SU-DHL-6 (cell line): ENCODE results near the gene ARHGEF19.
"Not testable (repeated sequence)": the region's sequence is repeated elsewhere in the genome, so short reads cannot be mapped to it uniquely, and the experiment has no call there.

Source experiments
- H2AFZ ChIP-seq: fragments of 200-600 bp; sonication (generic); 2 replicates; pipeline ENCODE4 v1.6.1; 2014; ENCODE audit warnings: low read depth, mild to moderate bottlenecking, moderate library complexity, mixed read lengths, antibody characterized with exemption, low read length; ENCODE audit not compliant: severe bottlenecking
- H3F3A ChIP-seq: fragments of 200-600 bp; shearing (Covaris generic); 2 replicates; pipeline ENCODE4 v1.6.0; 2016; ENCODE audit warnings: antibody characterized with exemption, mild to moderate bottlenecking; ENCODE audit not compliant: insufficient read depth
- H3K27ac ChIP-seq: fragments of 200-600 bp; sonication (generic); 2 replicates; pipeline ENCODE4 v1.5.1; 2016; ENCODE audit warnings: low read depth, mild to moderate bottlenecking, low read length, moderate library complexity, mixed read lengths
- H3K27me3 ChIP-seq: fragments of 200-600 bp; sonication (generic), shearing (Covaris generic); 2 replicates; pipeline ENCODE4 v1.6.0; 2014; ENCODE audit warnings: mild to moderate bottlenecking, low read length
- H3K36me3 ChIP-seq: fragments of 200-600 bp; sonication (generic); 2 replicates; pipeline ENCODE4 v1.6.1; 2014; ENCODE audit warnings: mild to moderate bottlenecking, low read length, mixed read lengths
- H3K4me2 ChIP-seq: fragments of 300-600, 200-600 bp; shearing (Covaris generic), sonication (generic); 2 replicates; pipeline ENCODE4 v1.6.0; 2014; ENCODE audit warnings: low read length, low read depth, mild to moderate bottlenecking; ENCODE audit not compliant: poor library complexity, severe bottlenecking
- H3K4me3 ChIP-seq: fragments of 200-600 bp; sonication (generic); 2 replicates; pipeline ENCODE4 v1.5.1; 2014; ENCODE audit warnings: antibody characterized with exemption, low read length, mild to moderate bottlenecking, mixed read lengths; ENCODE audit not compliant: insufficient read depth, poor library complexity, severe bottlenecking
- H3K79me2 ChIP-seq: fragments of 200-600 bp; sonication (generic); 2 replicates; pipeline ENCODE4 v1.6.1; 2014; ENCODE audit warnings: mild to moderate bottlenecking, low read length, moderate library complexity; ENCODE audit not compliant: insufficient read depth
- H3K9ac ChIP-seq: fragments of 200-600 bp; sonication (generic); 2 replicates; pipeline ENCODE4 v1.7.0; 2014; ENCODE audit warnings: mild to moderate bottlenecking, low read length
- H3K9me2 ChIP-seq: fragments of 200-600 bp; sonication (generic); replicated peaks from 2 replicates; pipeline ENCODE4 v1.6.1; 2014; ENCODE audit warnings: low read length; ENCODE audit not compliant: insufficient read depth
- H3K9me3 ChIP-seq: fragments of 200-600 bp; sonication (generic); 2 replicates; pipeline ENCODE4 v1.6.1; 2014; ENCODE audit warnings: low read length, mixed read lengths; ENCODE audit not compliant: insufficient read depth
- H4K20me1 ChIP-seq: fragments of 200-600 bp; sonication (generic); 2 replicates; pipeline ENCODE4 v1.6.1; 2014; ENCODE audit warnings: low read depth, mild to moderate bottlenecking, antibody characterized with exemption, low read length, moderate library complexity, mixed read lengths
- EZH2phosphoT487 ChIP-seq: fragments of 200-600 bp; sonication (generic), shearing (Covaris generic); conservative IDR thresholded peaks from 2 replicates; pipeline ENCODE4 v1.6.1; 2018; ENCODE audit warnings: mild to moderate bottlenecking, antibody characterized with exemption, low read length, moderate library complexity, mixed read lengths
- TF ChIP-seq, protein P1 (sequence below): fragments of 200-600 bp; sonication (generic); IDR thresholded peaks from one replicate; pipeline ENCODE4 v1.5.1; 2017; ENCODE audit warnings: antibody characterized with exemption, mild to moderate bottlenecking, low read length, moderate library complexity; ENCODE audit not compliant: insufficient read depth, poor library complexity, severe bottlenecking

The ARHGEF19 gene

DNA sequence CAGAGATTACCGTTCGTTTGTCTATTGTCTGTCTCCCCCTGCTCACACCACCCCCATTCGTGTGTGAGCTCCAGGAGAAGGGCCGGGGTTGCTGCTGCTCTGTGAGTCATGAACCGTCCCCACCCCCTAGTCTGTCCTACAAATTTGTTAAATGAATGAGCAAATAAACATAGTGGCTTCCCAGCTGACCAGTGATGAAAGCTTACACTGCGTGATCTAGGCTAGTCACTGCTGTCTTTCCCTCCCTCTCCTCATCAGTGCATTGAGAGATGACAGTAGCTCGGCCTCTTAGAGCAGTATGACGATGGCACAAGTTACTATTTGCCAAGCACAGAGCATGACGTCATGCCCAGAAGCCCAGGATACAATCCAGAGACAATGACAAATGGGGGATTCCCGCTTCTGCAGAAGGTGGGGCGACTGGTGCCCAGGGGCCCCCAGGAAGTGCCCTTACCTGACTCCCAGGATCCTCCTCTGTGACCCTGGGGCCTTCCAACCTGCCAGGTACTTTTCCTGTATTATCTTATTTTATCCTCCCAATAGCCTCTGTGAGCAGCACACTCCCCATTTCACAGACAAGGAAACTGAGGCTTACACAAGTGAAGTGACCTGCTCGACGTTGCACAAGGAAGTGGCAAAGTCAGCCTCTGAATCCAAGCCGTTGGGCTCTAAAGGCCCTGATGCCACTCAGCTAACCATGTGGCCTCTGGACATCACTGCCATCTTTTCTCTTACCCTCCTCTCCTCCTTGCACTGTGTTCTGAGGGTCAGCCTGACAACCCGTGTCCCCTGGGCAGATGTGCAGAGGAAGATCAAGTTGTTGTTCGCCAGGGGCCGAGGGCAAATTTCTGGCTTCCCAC, 48.0 kb downstream of the ARHGEF19 start:
- Histone ChIP-seq H3K27ac (no peak overlapping the region), H3K4me3 (no peak overlapping the region), H3K4me2 (no peak overlapping the region)

DNA sequence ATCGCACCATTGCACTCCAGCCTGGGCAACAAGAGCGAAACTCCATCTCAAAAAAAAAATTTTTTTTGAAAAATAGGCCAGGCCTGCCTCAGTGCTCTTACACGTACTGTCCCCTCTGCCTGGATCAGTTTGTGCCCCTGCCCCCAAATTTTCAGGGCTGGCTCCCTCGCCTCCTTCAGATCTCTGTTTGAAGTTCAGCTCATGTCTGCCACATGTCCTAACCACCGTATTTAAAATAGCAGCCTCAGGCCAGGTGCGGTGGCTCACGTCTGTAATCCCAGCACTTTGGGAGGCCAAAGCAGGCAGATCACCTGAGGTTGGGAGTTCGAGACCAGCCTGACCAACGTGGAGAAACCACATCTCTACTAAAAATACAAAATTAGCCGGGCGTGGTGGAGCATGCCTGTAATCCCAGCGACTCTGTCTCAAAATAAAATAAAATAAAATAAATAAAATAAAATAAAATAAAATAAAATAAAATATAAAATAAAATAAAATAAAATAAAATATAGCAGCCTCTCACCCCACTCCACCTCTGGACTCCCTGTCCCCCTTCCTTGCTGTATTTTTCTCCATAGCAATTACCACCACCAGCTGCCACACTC, 48.7 kb downstream of the ARHGEF19 start:
- H3K9me2 ChIP-seq, H3K4me2 ChIP-seq, H3K36me3 ChIP-seq, H3K4me3 ChIP-seq, H3K9me3 ChIP-seq, H3K9ac ChIP-seq, H4K20me1 ChIP-seq, H3K79me2 ChIP-seq, H2AFZ ChIP-seq, H3F3A ChIP-seq, H3K27me3 ChIP-seq, H3K27ac ChIP-seq: not testable (repeated sequence)

More for the DNA sequence above, 48.0 kb downstream of the ARHGEF19 start:
- H3K9me3 ChIP-seq, result no peaks in the 10 kb centered on the region
- H3F3A ChIP-seq, result no peaks in the 10 kb centered on the region
- no peaks in the 10 kb centered on the region for H3K79me2 ChIP-seq
- H3K9me2 ChIP-seq, result no peaks in the 10 kb centered on the region
- H3K9ac ChIP-seq, result no peak overlapping the region
- H3K27me3 ChIP-seq, result no peaks in the 10 kb centered on the region
- H2AFZ ChIP-seq, result no peak overlapping the region
- TF ChIP-seq, protein P1, sequence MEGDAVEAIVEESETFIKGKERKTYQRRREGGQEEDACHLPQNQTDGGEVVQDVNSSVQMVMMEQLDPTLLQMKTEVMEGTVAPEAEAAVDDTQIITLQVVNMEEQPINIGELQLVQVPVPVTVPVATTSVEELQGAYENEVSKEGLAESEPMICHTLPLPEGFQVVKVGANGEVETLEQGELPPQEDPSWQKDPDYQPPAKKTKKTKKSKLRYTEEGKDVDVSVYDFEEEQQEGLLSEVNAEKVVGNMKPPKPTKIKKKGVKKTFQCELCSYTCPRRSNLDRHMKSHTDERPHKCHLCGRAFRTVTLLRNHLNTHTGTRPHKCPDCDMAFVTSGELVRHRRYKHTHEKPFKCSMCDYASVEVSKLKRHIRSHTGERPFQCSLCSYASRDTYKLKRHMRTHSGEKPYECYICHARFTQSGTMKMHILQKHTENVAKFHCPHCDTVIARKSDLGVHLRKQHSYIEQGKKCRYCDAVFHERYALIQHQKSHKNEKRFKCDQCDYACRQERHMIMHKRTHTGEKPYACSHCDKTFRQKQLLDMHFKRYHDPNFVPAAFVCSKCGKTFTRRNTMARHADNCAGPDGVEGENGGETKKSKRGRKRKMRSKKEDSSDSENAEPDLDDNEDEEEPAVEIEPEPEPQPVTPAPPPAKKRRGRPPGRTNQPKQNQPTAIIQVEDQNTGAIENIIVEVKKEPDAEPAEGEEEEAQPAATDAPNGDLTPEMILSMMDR, result no peak
- no peak for TF ChIP-seq EZH2phosphoT487
- no peaks in the 10 kb centered on the region for H3K36me3 ChIP-seq
- H4K20me1 ChIP-seq, result no peaks in the 10 kb centered on the region

DNA sequence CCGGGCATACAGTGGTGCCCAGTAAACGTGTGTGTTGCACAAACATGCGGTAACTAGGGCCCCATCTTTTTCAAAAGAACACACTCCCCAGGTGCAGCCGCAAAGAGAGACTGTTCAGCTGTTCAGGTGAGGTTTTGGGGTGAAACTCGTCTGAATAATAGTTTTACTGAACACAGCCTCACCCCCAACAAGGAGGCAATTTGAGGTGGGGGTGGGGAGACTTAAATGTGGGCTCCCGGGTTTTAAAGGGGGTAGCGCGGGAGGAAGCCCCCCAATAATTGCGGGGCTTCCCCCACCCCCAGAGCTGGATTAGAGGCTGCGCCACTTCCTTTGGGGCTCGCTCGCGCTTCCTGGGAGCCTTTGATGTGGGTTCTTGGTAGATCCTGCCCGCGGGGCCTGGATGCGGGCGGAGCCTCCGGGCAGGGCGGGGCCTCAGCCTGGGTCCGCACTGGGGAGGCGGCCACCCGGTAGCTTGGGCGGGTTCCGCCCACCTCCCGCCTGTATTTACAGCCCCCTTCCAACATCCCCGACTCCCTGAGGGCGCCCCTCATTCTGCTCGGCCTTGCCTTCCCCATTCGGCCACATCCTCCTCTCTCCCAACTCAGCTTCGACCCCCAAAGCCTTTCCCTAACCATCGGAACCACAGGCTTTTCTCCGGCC, 50.2 kb downstream of the ARHGEF19 start:
- Histone ChIP-seq H2AFZ (no peak overlapping the region), H3F3A (no peaks in the 10 kb centered on the region), H3K9me2 (no peaks in the 10 kb centered on the region), H3K4me2 (no peak overlapping the region), H3K27me3 (no peaks in the 10 kb centered on the region), H3K4me3 (no peak overlapping the region), H3K9me3 (no peaks in the 10 kb centered on the region), H3K9ac (no peak overlapping the region), H3K36me3 (no peaks in the 10 kb centered on the region), H4K20me1 (no peaks in the 10 kb centered on the region), H3K27ac (no peak overlapping the region), H3K79me2 (no peaks in the 10 kb centered on the region)
- TF ChIP-seq, protein P1, result no peak
- TF ChIP-seq EZH2phosphoT487, result no peak
